Caco-2 (cell line): Measurements from ENCODE around the gene IRAK3. TPM values are rescaled to one million over a fixed set of nuclear protein-coding genes. Genes with fewer than 3 reads are reported as not detected.
"Not testable (repeated sequence)": the region's sequence is repeated elsewhere in the genome, so short reads cannot be mapped to it uniquely, and the experiment has no call there.

Source experiments
- BruUV-seq: library from RNA; stranded (reverse); fragments of 400-500 nt; replicated peaks from 2 replicates; lab custom pipeline; 2021; lab: Mats Ljungman, UMichigan
- CTCF ChIA-PET: fragments of 300-600 bp; sonication (Branson Sonifier 250); formaldehyde crosslinking; loops from one replicate; lab custom pipeline; 2022; ENCODE audit warnings: antibody characterized with exemption; lab: Charles Lee
- POLR2A ChIA-PET: fragments of 300-600 bp; sonication (Branson Sonifier 250); formaldehyde crosslinking; loops from one replicate; lab custom pipeline; 2022; ENCODE audit warnings: antibody characterized with exemption; lab: Charles Lee
- DNase-seq, 2 experiments: peaks; one replicate each; pipeline versions ENCODE4 v3.0.0 to v3.0.0-alpha.2; 2020 to 2022
- H3K27me3 ChIP-seq: replicated peaks from 2 replicates; pipeline ENCODE4 v1.6.0; 2011; ENCODE audit warnings: low read length; ENCODE audit not compliant: control insufficient read depth, insufficient read depth
- H3K36me3 ChIP-seq: 2 replicates; pipeline ENCODE4 v1.5.1; 2011; ENCODE audit warnings: low read length; ENCODE audit not compliant: control insufficient read depth, insufficient read depth
- H3K4me1 ChIP-seq: fragments of 250-450 bp; sonication (Bioruptor Pico); 2 replicates; pipeline ENCODE4 v1.5.1; 2020; ENCODE audit warnings: mild to moderate bottlenecking
- H3K4me3 ChIP-seq: 2 replicates; pipeline ENCODE4 v1.5.1; 2011; ENCODE audit warnings: low read depth, mild to moderate bottlenecking, control low read depth, low read length
- H3K9me3 ChIP-seq: fragments of 250-450 bp; sonication (Bioruptor Pico); 2 replicates; pipeline ENCODE4 v1.5.1; 2020; ENCODE audit warnings: mild to moderate bottlenecking, moderate library complexity
- H3K27ac Mint-ChIP-seq: one replicate; pipeline ENCODE4 v1.8.0; 2022; ENCODE audit warnings: mixed read lengths; ENCODE audit not compliant: unreplicated experiment
- H3K27me3 Mint-ChIP-seq: one replicate; pipeline ENCODE4 v1.8.0; 2022; ENCODE audit warnings: mixed read lengths; ENCODE audit not compliant: insufficient read depth, unreplicated experiment
- H3K36me3 Mint-ChIP-seq: one replicate; pipeline ENCODE4 v1.8.0; 2022; ENCODE audit warnings: mild to moderate bottlenecking, mixed read lengths; ENCODE audit not compliant: insufficient read depth, unreplicated experiment
- H3K4me1 Mint-ChIP-seq: one replicate; pipeline ENCODE4 v1.8.0; 2022; ENCODE audit warnings: low read depth, mixed read lengths; ENCODE audit not compliant: unreplicated experiment
- H3K4me3 Mint-ChIP-seq: one replicate; pipeline ENCODE4 v1.8.0; 2022; ENCODE audit warnings: mild to moderate bottlenecking, moderate library complexity, mixed read lengths; ENCODE audit not compliant: unreplicated experiment
- H3K9me3 Mint-ChIP-seq: one replicate; pipeline ENCODE4 v1.8.0; 2022; ENCODE audit warnings: mixed read lengths; ENCODE audit not compliant: unreplicated experiment
- CTCF ChIP-seq, 2 experiments: fragments of 200-600 bp in 1 of 2; IDR thresholded peaks; 1 replicate in 1 of 2; 2 replicates in 1 of 2; pipeline versions ENCODE4 v1.5.1 to v1.8.0; 2011 to 2022; ENCODE audit warnings: antibody characterized with exemption in 1 of 2, control low read depth in 1 of 2, inconsistent platforms in 1 of 2, low read depth in 1 of 2, low read length in 1 of 2, mild to moderate bottlenecking in 1 of 2, moderate library complexity in 1 of 2; ENCODE audit not compliant: insufficient read depth in 1 of 2, severe bottlenecking in 1 of 2, unreplicated experiment in 1 of 2
- intact Hi-C: fragments of 100-400 bp; cut with micrococcal nuclease; formaldehyde crosslinking; loops from one replicate; pipeline ENCODE4 v1.10.0; 2022; ENCODE audit not compliant: unreplicated experiment
- total RNA-seq: library from RNA; stranded (reverse); gene quantifications from 2 replicates; pipeline ENCODE4 v1.2.3, GENCODE V29; 2022

Gene IRAK3
- total RNA-seq, 1 experiment from 2014 or later, result not detected

- peaks cover 20% of the 10 kb centered on the region for H3K27me3 Mint-ChIP-seq
- H3K4me3 ChIP-seq, result no peak overlapping the region
- no peak for DNase-seq
- no peak overlapping the region for H3K27ac Mint-ChIP-seq
- no peaks in the 10 kb centered on the region; the same call in 1 of the 2 replicates for H3K4me1 ChIP-seq
- POLR2A ChIA-PET, result no interaction called here
- no peaks in the 10 kb centered on the region for H3K9me3 ChIP-seq
- TF ChIP-seq CTCF (IDR thresholded peaks at IDR 0.05; ENCODE audit: insufficient read depth in 1 of 2, low read depth in 1 of 2, low read length in 1 of 2, severe bottlenecking in 1 of 2, unreplicated experiment in 1 of 2), result no peak
- H3K4me1 Mint-ChIP-seq, result peaks cover 12% of the 10 kb centered on the region
- no TSS peak for BruUV-seq
- H3K27me3 ChIP-seq, result no peaks in the 10 kb centered on the region
- CTCF ChIA-PET, result no interaction called here
- H3K36me3 ChIP-seq, result no peaks in the 10 kb centered on the region
- H3K4me3 Mint-ChIP-seq, result no peak overlapping the region
- intact Hi-C loops, result no loop called here
- no peaks in the 10 kb centered on the region for H3K36me3 Mint-ChIP-seq
- H3K9me3 Mint-ChIP-seq, result no peaks in the 10 kb centered on the region
Measured at GRCh38 chr12:66297923-66298322, 108.9 kb downstream of the IRAK3 start.

GRCh38 chr12:66301944-66302826 is 113.2 kb downstream of the IRAK3 start, which contains the start of gene HELB:
Gene HELB (plus strand): TSS chr12:66302493. CDS start chr12:66302604, 111 bp downstream.
- Mint-ChIP-seq H3K27me3 (peaks cover 17% of the 10 kb centered on the region), H3K9me3 (no peaks in the 10 kb centered on the region), H3K36me3 (no peaks in the 10 kb centered on the region), H3K27ac (peak within 1 kb of the TSS; percentile 92), H3K4me3 (peak within 1 kb of the TSS; percentile 95), H3K4me1 (peaks cover 12% of the 10 kb centered on the region)
- CTCF ChIA-PET, result interaction anchor here (0.6 to 1.6 kb wide), 7 partner anchors 32 to 1963 kb away, joined by 3 to 10 read pairs (median 6); partner anchors contain the start of gene TMBIM4
- peak; percentile 95 to 98 for DNase-seq
- peak within 1 kb of the TSS; percentile 49 for H3K4me3 ChIP-seq
- no peaks in the 10 kb centered on the region for H3K36me3 ChIP-seq
- BruUV-seq, result no TSS peak
- no peaks in the 10 kb centered on the region for H3K9me3 ChIP-seq
- H3K27me3 ChIP-seq, result no peaks in the 10 kb centered on the region
- no peak for TF ChIP-seq CTCF (IDR thresholded peaks at IDR 0.05; ENCODE audit: insufficient read depth in 1 of 2, low read depth in 1 of 2, low read length in 1 of 2, severe bottlenecking in 1 of 2, unreplicated experiment in 1 of 2)
- POLR2A ChIA-PET, result interaction anchor here (0.6 to 1.4 kb wide), 7 partner anchors 9 to 966 kb away, joined by 3 to 10 read pairs (median 4); partner anchors contain the start of genes LLPH and TMBIM4
- intact Hi-C loops, result no loop called here
- H3K4me1 ChIP-seq, result peaks cover 4% of the 10 kb centered on the region; the same call in 1 of the 2 replicates

- H3K4me1 ChIP-seq, result peaks cover 4% of the 10 kb centered on the region; the same call in 1 of the 2 replicates
- peak overlapping the region; percentile 95 for H3K4me3 Mint-ChIP-seq
- no peaks in the 10 kb centered on the region for H3K9me3 Mint-ChIP-seq
- intact Hi-C loops, result no loop called here
- no peak for DNase-seq
- H3K27ac Mint-ChIP-seq, result peak overlapping the region; percentile 92
- no peaks in the 10 kb centered on the region for H3K36me3 ChIP-seq
- TSS peak; percentile 57 for BruUV-seq
- H3K4me3 ChIP-seq, result peak overlapping the region; percentile 49
- H3K36me3 Mint-ChIP-seq, result no peaks in the 10 kb centered on the region
- ChIA-PET POLR2A (interaction anchor here (0.6 to 1.4 kb wide), 8 partner anchors 8 to 966 kb away, joined by 3 to 10 read pairs (median 4); partner anchors contain the start of genes LLPH and TMBIM4), CTCF (interaction anchor here (0.6 to 1.6 kb wide), 7 partner anchors 33 to 1962 kb away, joined by 3 to 10 read pairs (median 6); partner anchors contain the start of gene TMBIM4)
- peaks cover 12% of the 10 kb centered on the region for H3K27me3 Mint-ChIP-seq
- TF ChIP-seq CTCF (IDR thresholded peaks at IDR 0.05; ENCODE audit: insufficient read depth in 1 of 2, low read depth in 1 of 2, low read length in 1 of 2, severe bottlenecking in 1 of 2, unreplicated experiment in 1 of 2), result no peak
- peaks cover 12% of the 10 kb centered on the region for H3K4me1 Mint-ChIP-seq
- no peaks in the 10 kb centered on the region for H3K27me3 ChIP-seq
- H3K9me3 ChIP-seq, result no peaks in the 10 kb centered on the region
Measured at GRCh38 chr12:66302827-66303169, 113.8 kb downstream of the IRAK3 start.

GRCh38 chr12:66303316-66303804 is 114.3 kb downstream of the IRAK3 start:
- H3K36me3 Mint-ChIP-seq, H3K4me1 ChIP-seq, intact Hi-C loops, H3K9me3 Mint-ChIP-seq, H3K36me3 ChIP-seq, H3K9me3 ChIP-seq, DNase-seq, BruUV-seq, H3K27me3 ChIP-seq: not testable (repeated sequence)
- peak overlapping the region; percentile 49; the same call in 1 of the 2 replicates for H3K4me3 ChIP-seq
- Mint-ChIP-seq H3K27me3 (peaks cover 12% of the 10 kb centered on the region), H3K27ac (peak overlapping the region; percentile 92), H3K4me3 (peak overlapping the region; percentile 95), H3K4me1 (peaks cover 12% of the 10 kb centered on the region)
- ChIA-PET CTCF (interaction anchor here (1.4 kb wide), 1 partner anchor 134 kb away, joined by 7 read pairs; the partner anchor contains the start of gene TMBIM4), POLR2A (interaction anchor here (0.6 to 1.4 kb wide), 3 partner anchors 34 to 134 kb away, joined by 3 to 6 read pairs (median 3); partner anchors contain the start of gene TMBIM4)
